HCT116 (cell line): Measurements from ENCODE around the gene LAMP5. TPM values are rescaled to one million over a fixed set of nuclear protein-coding genes. Genes with fewer than 3 reads are reported as not detected.

Experiments used
- ATAC-seq: fragments of 200-7000 bp; cut with Tn5 transposase; 2 replicates; pipeline ENCODE4 v1.9.1; 2020; ENCODE audit warnings: mild to moderate bottlenecking, moderate library complexity
- BruUV-seq: library from RNA; stranded (reverse); fragments of 400-500 nt; replicated peaks from 2 replicates; lab custom pipeline; 2021; lab: Mats Ljungman, UMichigan
- CTCF ChIA-PET: fragments of 300-600 bp; sonication (Branson Sonifier 250); formaldehyde crosslinking; loops from one replicate; lab custom pipeline; 2021; ENCODE audit warnings: antibody characterized with exemption; lab: Charles Lee
- POLR2A ChIA-PET: fragments of 300-600, 350-600 bp; sonication (Branson Sonifier 250); formaldehyde crosslinking; loops from one replicate; lab custom pipeline; 2021; ENCODE audit warnings: antibody characterized with exemption; lab: Charles Lee
- RAD21 ChIA-PET, 2 experiments: fragments of 300-600 bp; sonication (Branson Sonifier 250); formaldehyde crosslinking; loops; one replicate each; lab custom pipeline; 2023; ENCODE audit warnings: low total read pairs in 2 of 2; ENCODE audit not compliant: uncharacterized antibody in 2 of 2, unreplicated experiment in 2 of 2, low non-redundant PET in 1 of 2; lab: Charles Lee
- DNase-seq: peaks from one replicate; pipeline ENCODE4 v3.0.0-alpha.2; 2010; ENCODE audit warnings: low read depth, low spot score
- H2AFZ ChIP-seq: fragments of 200-600 bp; shearing (Covaris generic), sonication (generic); 2 replicates; pipeline ENCODE4 v1.6.1; 2017; ENCODE audit warnings: low read depth, mixed run types, mixed read lengths, antibody characterized with exemption, low read length; ENCODE audit not compliant: poor library complexity, severe bottlenecking
- H3K27ac ChIP-seq: 2 replicates; pipeline ENCODE4 v1.5.1; 2012; ENCODE audit warnings: low read depth, low read length
- H3K27me3 ChIP-seq: fragments of 200-600 bp; sonication (generic); 2 replicates; pipeline ENCODE4 v1.6.1; 2016; ENCODE audit warnings: mixed run types, low read length, mixed read lengths; ENCODE audit not compliant: insufficient read depth
- H3K36me3 ChIP-seq, 2 experiments: fragments of 200-500 bp in 1 of 2; fragments of 200-600 bp in 1 of 2; sonication (Bioruptor generic) in 1 of 2; sonication (generic) in 1 of 2; 2 replicates each; pipeline versions ENCODE4 v1.5.1 to v1.6.1; 2014 to 2016; ENCODE audit warnings: low read length in 2 of 2, inconsistent platforms in 1 of 2, mixed read lengths in 1 of 2, mixed run types in 1 of 2; ENCODE audit not compliant: insufficient read depth in 2 of 2, control insufficient read depth in 1 of 2
- H3K4me1 ChIP-seq, 2 experiments: fragments of 200-600 bp in 1 of 2; sonication (generic) in 1 of 2; 2 replicates each; pipeline versions ENCODE4 v1.5.1 to v1.6.1; 2012 to 2017; ENCODE audit warnings: low read length in 2 of 2, inconsistent platforms in 1 of 2, mild to moderate bottlenecking in 1 of 2, mixed read lengths in 1 of 2, mixed run types in 1 of 2, moderate library complexity in 1 of 2; ENCODE audit not compliant: insufficient read depth in 2 of 2, control insufficient read depth in 1 of 2
- H3K4me2 ChIP-seq: fragments of 200-600 bp; sonication (generic); 2 replicates; pipeline ENCODE4 v1.6.1; 2017; ENCODE audit warnings: mixed run types, low read length, mixed read lengths
- H3K4me3 ChIP-seq, 2 experiments: fragments of 200-600 bp in 1 of 2; sonication (generic) in 1 of 2; replicated peaks in 1 of 2; 2 replicates each; pipeline ENCODE4 v1.5.1; 2011 to 2016; ENCODE audit warnings: low read length in 2 of 2, control low read depth in 1 of 2, low read depth in 1 of 2, mild to moderate bottlenecking in 1 of 2, mixed read lengths in 1 of 2, mixed run types in 1 of 2
- H3K79me2 ChIP-seq: fragments of 200-600 bp; sonication (generic); 2 replicates; pipeline ENCODE4 v1.6.1; 2017; ENCODE audit warnings: mild to moderate bottlenecking, mixed run types, low read length, moderate library complexity, mixed read lengths; ENCODE audit not compliant: insufficient read depth
- H3K9ac ChIP-seq: fragments of 200-600 bp; sonication (generic); 2 replicates; pipeline ENCODE4 v1.6.1; 2016; ENCODE audit warnings: low read length, mixed read lengths
- H3K9me2 ChIP-seq: fragments of 200-600 bp; sonication (generic), shearing (Covaris generic); 2 replicates; pipeline ENCODE4 v1.6.1; 2017; ENCODE audit warnings: mixed run types, mild to moderate bottlenecking, moderate library complexity; ENCODE audit not compliant: insufficient read depth
- H3K9me3 ChIP-seq, 2 experiments: fragments of 200-500 bp in 1 of 2; fragments of 200-600 bp in 1 of 2; sonication (Bioruptor generic) in 1 of 2; sonication (generic) in 1 of 2; 2 replicates each; pipeline ENCODE4 v1.6.1; 2014 to 2017; ENCODE audit warnings: low read length in 2 of 2, mixed read lengths in 2 of 2, inconsistent platforms in 1 of 2, low read depth in 1 of 2, mild to moderate bottlenecking in 1 of 2, mixed run types in 1 of 2, moderate library complexity in 1 of 2; ENCODE audit not compliant: control insufficient read depth in 1 of 2, insufficient read depth in 1 of 2
- H4K20me1 ChIP-seq: fragments of 200-600 bp; sonication (generic), shearing (Covaris generic); 2 replicates; pipeline ENCODE4 v1.6.1; 2017; ENCODE audit warnings: mixed run types, mild to moderate bottlenecking, moderate library complexity; ENCODE audit not compliant: insufficient read depth
- CBX3 ChIP-seq: IDR thresholded peaks from 2 replicates; pipeline ENCODE4 v1.6.1; 2012; ENCODE audit warnings: low read depth
- CEBPB ChIP-seq: IDR thresholded peaks from 2 replicates; pipeline ENCODE4 v1.6.1; 2012; ENCODE audit warnings: low read depth
- EGR1 ChIP-seq: IDR thresholded peaks from 2 replicates; pipeline ENCODE4 v1.6.1; 2012; ENCODE audit warnings: low read depth
- EZH2 ChIP-seq: fragments of 200-600 bp; sonication (generic); IDR thresholded peaks from 2 replicates; pipeline ENCODE4 v1.6.1; 2017; ENCODE audit warnings: antibody characterized with exemption, mixed run types
- EZH2phosphoT487 ChIP-seq: fragments of 200-600 bp; IDR thresholded peaks from 2 replicates; pipeline ENCODE4 v1.6.1; 2018; ENCODE audit warnings: antibody characterized with exemption, borderline replicate concordance
- FOSL1 ChIP-seq: IDR thresholded peaks from 2 replicates; pipeline ENCODE4 v1.6.1; 2012; ENCODE audit warnings: low read depth
- JUND ChIP-seq: IDR thresholded peaks from 2 replicates; pipeline ENCODE4 v1.6.1; 2012
- MAX ChIP-seq: IDR thresholded peaks from 2 replicates; pipeline ENCODE4 v1.6.1; 2012
- POLR2A ChIP-seq: IDR thresholded peaks from 2 replicates; pipeline ENCODE4 v1.7.0; 2011; ENCODE audit warnings: borderline replicate concordance; ENCODE audit not compliant: insufficient read depth, insufficient read length; ENCODE audit errors: extremely low read depth
- POLR2AphosphoS5 ChIP-seq: IDR thresholded peaks from 2 replicates; pipeline ENCODE4 v1.6.1; 2011; ENCODE audit warnings: mild to moderate bottlenecking, low read depth, low read length, moderate library complexity
- RAD21 ChIP-seq: IDR thresholded peaks from 2 replicates; pipeline ENCODE4 v1.6.1; 2012; ENCODE audit warnings: low read depth, mild to moderate bottlenecking
- REST ChIP-seq: IDR thresholded peaks from 2 replicates; pipeline ENCODE4 v1.6.1; 2012; ENCODE audit warnings: low read depth
- SIN3A ChIP-seq: IDR thresholded peaks from 2 replicates; pipeline ENCODE4 v1.6.1; 2012; ENCODE audit warnings: low read depth
- SP1 ChIP-seq: IDR thresholded peaks from 2 replicates; pipeline ENCODE4 v1.6.1; 2012; ENCODE audit warnings: low read depth
- SRF ChIP-seq: IDR thresholded peaks from 2 replicates; pipeline ENCODE4 v1.6.1; 2012; ENCODE audit warnings: low read depth
- TCF7L2 ChIP-seq: IDR thresholded peaks from 2 replicates; pipeline ENCODE4 v1.7.0; 2011; ENCODE audit warnings: borderline replicate concordance, inconsistent platforms; ENCODE audit not compliant: insufficient read depth, insufficient read length; ENCODE audit errors: extremely low read depth
- YY1 ChIP-seq: IDR thresholded peaks from 2 replicates; pipeline ENCODE4 v1.6.1; 2011; ENCODE audit warnings: low read length, low read depth, moderate library complexity, mild to moderate bottlenecking; ENCODE audit not compliant: insufficient replicate concordance; ENCODE audit errors: extremely low read depth
- ZBTB33 ChIP-seq: IDR thresholded peaks from 2 replicates; pipeline ENCODE4 v1.6.1; 2011; ENCODE audit warnings: mild to moderate bottlenecking, low read length, moderate library complexity; ENCODE audit not compliant: insufficient replicate concordance; ENCODE audit errors: extremely low read depth
- ZFX ChIP-seq: fragments of 450-650 bp; IDR thresholded peaks from 2 replicates; pipeline ENCODE4 v1.6.1; 2017
- intact Hi-C: fragments of 100-400 bp; cut with micrococcal nuclease; formaldehyde crosslinking; loops from 2 replicates; pipeline ENCODE4 v1.10.0; 2022
- total RNA-seq: library from RNA; stranded (reverse); gene quantifications from one replicate; pipeline ENCODE4 v1.2.1, GENCODE V29; 2021; ENCODE audit not compliant: unreplicated experiment
- TF ChIP-seq, protein P1 (sequence below), 3 experiments: fragments of 200-600 bp in 1 of 3; sonication (generic) in 1 of 3; IDR thresholded peaks in 2 of 3; conservative IDR thresholded peaks in 1 of 3; 2 replicates each; pipeline ENCODE4 v1.5.1; 2012 to 2017; ENCODE audit warnings: low read depth in 2 of 3, low read length in 2 of 3, antibody characterized with exemption in 1 of 3, borderline replicate concordance in 1 of 3, control low read depth in 1 of 3, mild to moderate bottlenecking in 1 of 3, mixed read lengths in 1 of 3, mixed run types in 1 of 3, moderate library complexity in 1 of 3; ENCODE audit not compliant: insufficient read depth in 1 of 3

LAMP5 gene
- total RNA-seq, 1 experiment from 2014 or later = not detected

DNA sequence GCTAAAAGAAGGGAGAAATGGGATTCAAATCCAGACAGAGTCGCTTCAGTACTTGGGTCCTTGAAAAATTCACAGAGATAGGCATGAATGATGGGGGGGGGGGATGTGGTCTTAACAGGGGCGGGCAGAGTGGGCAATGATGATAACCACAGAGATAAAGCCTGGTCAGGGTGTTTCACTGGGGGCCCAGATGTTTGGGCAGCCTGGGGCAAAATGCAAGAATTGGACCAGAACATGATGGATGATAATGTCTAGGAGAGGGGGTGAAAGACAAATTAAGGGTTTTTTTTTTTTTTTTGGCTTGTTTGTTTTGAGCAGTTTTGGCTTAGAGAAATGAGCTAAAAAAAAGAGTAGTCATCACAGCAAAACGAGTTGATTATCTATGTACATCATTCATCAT lies 57.4 kb downstream of the LAMP5 start:
- TF ChIP-seq MAX (no peak), CBX3 (no peak), REST (no peak), EZH2phosphoT487 (no peak), POLR2AphosphoS5 (no peak), POLR2A (no peak), ZFX (no peak), SIN3A (no peak), ZBTB33 (no peak), YY1 (no peak), FOSL1 (no peak), EGR1 (no peak), EZH2 (no peak), TCF7L2 (no peak), JUND (no peak), CEBPB (no peak), SRF (no peak), RAD21 (no peak), SP1 (no peak)
- TF ChIP-seq, protein P1, sequence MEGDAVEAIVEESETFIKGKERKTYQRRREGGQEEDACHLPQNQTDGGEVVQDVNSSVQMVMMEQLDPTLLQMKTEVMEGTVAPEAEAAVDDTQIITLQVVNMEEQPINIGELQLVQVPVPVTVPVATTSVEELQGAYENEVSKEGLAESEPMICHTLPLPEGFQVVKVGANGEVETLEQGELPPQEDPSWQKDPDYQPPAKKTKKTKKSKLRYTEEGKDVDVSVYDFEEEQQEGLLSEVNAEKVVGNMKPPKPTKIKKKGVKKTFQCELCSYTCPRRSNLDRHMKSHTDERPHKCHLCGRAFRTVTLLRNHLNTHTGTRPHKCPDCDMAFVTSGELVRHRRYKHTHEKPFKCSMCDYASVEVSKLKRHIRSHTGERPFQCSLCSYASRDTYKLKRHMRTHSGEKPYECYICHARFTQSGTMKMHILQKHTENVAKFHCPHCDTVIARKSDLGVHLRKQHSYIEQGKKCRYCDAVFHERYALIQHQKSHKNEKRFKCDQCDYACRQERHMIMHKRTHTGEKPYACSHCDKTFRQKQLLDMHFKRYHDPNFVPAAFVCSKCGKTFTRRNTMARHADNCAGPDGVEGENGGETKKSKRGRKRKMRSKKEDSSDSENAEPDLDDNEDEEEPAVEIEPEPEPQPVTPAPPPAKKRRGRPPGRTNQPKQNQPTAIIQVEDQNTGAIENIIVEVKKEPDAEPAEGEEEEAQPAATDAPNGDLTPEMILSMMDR (IDR thresholded peaks at IDR 0.05 in 2 of 3, conservative IDR thresholded peaks at IDR 0.05 in 1 of 3; ENCODE audit: borderline replicate concordance in 1 of 3, insufficient read depth in 1 of 3, low read depth in 2 of 3, low read length in 2 of 3) = no peak
- no peak overlapping the region for H3K4me2 ChIP-seq
- no peak for DNase-seq
- intact Hi-C loops = no loop called here
- no peak overlapping the region for H2AFZ ChIP-seq
- ChIA-PET RAD21 (interaction anchor here in 1 of 2 experiments (0.7 kb wide), 1 partner anchor 12 kb away, joined by 8 read pairs; no protein-coding TSS in a partner anchor), CTCF (no interaction called here), POLR2A (no interaction called here)
- H3K36me3 ChIP-seq = no peaks in the 10 kb centered on the region
- BruUV-seq = no TSS peak
- H3K79me2 ChIP-seq = no peaks in the 10 kb centered on the region
- no peak for ATAC-seq
- no peaks in the 10 kb centered on the region for H4K20me1 ChIP-seq
- no peak overlapping the region for H3K4me3 ChIP-seq
- H3K9me2 ChIP-seq = no peaks in the 10 kb centered on the region
- no peaks in the 10 kb centered on the region for H3K4me1 ChIP-seq
- no peak overlapping the region for H3K9ac ChIP-seq
- H3K9me3 ChIP-seq = no peaks in the 10 kb centered on the region
- H3K27ac ChIP-seq = no peak overlapping the region
- peaks cover 29% of the 10 kb centered on the region; the same call in 1 of the 2 replicates for H3K27me3 ChIP-seq
